HG03439 (cell line): ENCODE results near the gene AP1M2.
"Not testable (repeated sequence)": the region's sequence is repeated elsewhere in the genome, so short reads cannot be mapped to it uniquely, and the experiment has no call there.

ENCODE experiments used
- ATAC-seq: cut with Tn5 transposase; IDR thresholded peaks from one replicate; pipeline ENCODE4 v1.9.1; 2021; ENCODE audit warnings: mild to moderate bottlenecking, moderate library complexity; ENCODE audit not compliant: unreplicated experiment

Gene AP1M2

DNA sequence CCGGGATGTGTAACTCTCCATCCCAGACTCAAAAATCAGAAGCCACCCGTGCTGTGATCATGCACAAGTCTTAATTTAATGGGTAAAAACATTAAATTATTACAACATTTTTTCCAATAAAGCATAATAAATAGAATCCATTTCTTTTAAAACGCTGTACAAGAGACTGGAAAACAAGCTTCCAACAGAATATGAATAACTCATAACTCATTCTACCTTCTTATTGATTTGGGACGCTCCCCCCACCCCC is 20.8 kb downstream of the AP1M2 start:
- no peak for ATAC-seq

DNA sequence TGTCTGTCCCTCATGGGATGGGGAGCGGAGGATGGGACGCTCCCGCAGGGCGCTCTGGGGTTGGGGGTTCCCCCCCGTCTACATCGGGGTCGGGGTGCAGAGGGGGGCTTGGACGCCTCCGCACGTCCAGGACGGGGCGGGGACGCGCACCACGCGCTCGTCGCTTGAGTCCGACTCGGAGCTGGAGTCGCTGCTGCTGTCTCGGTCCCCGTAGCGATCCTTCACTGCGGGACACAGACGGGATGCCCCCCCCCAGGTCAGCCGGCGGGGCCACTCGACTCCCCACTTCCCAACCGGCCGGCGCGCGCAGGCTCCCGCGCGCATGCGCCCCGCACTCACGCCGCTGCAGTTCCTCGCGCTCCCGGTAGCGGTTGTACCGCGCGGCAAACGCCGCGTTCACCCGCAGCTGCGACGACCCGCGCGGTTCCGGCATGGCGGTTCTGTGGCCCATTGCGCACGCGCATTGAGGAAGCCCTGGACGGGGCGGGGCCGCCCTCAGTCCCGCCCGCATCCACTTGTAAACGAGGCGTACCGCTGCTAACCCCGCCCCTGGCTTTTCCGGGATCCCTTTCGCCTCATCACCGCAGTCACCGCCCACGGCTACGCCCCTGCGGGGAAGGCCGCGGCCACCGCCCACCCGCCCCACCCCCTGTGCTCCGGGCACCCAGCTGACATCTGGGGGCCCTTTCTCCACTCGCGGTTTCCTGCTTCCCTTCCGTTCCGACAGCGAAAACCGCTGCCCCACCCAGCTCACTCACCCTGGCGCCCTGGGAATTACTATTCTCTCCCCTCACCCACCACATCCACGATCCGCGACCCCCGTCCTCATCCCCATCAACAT is 21.3 kb downstream of the AP1M2 start, which contains the start of gene KRI1:
KRI1 (minus strand) TSS at position 444 of the 841 bp plus-strand sequence; CDS start at position 433, 11 bp downstream.
- peak; percentile 44 for ATAC-seq

DNA sequence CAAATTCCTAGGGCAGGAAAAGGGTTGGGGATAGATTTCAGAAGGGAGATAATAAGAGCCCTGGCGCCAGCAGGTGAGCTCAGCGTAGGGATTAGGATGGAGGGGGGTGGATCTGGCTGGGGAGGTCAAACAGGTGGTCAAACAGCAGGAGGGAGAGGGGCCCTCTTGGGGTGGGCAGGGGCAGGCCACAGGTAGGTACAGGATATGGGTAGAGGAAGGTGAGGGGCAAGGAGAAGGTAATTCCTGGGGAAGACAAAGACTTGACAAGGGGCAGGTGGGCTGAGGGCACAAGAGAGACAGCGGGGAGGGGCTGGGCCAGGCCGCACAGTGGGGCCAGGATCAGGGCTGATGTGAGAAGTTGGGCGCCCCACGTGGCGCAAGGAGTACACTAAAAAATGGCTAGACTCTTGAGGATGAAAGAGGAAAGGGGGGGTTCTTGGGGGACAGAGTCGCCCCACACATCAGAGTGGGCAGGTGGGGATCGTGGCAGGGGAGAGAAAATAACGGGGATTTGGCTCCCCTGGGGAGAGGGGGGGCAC is 22.0 kb downstream of the AP1M2 start:
- no peak for ATAC-seq

DNA sequence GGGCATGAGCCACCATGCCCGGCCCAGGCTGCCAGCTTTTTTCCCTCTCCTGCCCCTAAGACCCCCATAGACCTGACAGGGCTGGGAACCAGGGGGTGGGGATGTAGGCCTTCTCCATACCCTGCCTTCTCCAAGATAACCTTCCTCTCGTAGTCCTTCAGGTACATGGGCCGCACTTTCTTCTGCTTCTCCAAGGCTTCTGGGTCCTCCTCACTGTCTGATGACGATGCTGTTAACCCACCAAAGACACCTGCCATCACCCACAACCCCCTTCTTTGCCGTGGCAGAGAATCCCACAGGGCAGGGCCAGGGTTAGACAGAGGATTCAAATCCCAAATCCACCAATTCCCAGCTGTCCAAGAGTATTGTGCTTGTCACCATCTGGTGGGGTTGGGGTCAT is 24.5 kb downstream of the AP1M2 start:
- no peak for ATAC-seq

DNA sequence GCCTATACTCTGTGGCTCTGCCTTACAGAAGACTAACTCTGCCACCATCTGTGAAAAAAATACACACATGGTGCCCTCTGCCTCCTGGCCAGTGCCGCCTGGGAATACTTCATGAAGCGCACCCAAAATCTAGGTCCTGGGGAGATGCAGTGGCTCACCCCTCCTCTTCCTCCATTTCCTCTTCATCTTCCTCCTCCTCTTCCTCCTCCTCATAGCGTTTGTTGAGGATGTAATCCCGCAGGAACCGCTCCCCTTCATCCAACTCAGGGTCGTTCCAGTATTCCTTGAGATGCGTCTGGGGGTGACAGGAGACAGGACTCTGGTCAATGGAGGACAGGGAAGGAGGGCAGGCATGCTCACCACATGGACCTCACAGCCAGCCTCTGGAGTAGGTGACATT is 27.0 kb downstream of the AP1M2 start:
- ATAC-seq = no peak

DNA sequence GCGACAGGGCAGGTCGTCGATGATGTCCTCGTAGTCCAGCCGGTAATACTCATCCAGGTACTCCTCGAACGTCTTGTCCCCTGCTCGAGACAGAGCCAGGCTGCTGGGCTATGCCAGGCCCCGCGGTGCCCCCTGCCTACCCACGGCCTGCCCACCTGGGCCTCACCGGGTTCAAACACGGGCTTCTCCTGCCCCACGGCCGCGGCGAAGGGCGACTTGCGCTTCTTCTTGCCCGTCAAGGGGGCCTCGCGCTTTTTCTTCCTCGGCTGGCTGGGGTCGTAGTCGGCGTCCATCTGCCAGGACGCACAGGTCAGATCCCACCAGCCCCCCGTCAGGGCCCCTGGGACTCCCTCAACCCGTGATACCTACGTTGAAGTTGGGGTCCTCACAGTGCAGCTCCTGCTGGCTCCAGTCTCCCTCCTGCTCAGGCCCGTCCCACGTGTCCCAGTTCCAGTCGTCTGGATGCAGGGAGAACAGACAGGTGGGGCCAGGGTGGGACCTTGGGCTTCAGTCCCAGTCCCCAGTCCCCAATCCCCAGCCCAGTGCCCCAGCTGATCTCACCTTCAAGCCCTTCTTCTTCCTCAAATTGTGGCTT is 29.4 kb downstream of the AP1M2 start:
- ATAC-seq = no peak

DNA sequence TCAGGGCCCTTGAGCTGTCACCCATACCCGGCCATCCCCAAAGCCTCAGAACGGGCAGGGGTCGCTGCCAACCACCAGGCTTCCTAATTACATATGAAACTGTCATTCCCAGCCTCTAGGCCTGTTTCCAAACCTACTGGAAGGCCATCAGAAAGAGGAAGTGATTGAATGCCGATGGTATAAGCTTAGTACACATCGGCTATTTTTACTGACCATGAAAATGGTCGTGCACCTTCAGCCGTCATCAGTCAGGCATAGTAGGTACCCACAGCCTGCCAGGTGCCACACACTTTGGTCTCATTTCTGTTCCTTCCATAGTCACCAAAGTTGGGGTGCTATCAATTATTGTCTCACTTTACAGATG is 31.5 kb downstream of the AP1M2 start:
- no peak for ATAC-seq

DNA sequence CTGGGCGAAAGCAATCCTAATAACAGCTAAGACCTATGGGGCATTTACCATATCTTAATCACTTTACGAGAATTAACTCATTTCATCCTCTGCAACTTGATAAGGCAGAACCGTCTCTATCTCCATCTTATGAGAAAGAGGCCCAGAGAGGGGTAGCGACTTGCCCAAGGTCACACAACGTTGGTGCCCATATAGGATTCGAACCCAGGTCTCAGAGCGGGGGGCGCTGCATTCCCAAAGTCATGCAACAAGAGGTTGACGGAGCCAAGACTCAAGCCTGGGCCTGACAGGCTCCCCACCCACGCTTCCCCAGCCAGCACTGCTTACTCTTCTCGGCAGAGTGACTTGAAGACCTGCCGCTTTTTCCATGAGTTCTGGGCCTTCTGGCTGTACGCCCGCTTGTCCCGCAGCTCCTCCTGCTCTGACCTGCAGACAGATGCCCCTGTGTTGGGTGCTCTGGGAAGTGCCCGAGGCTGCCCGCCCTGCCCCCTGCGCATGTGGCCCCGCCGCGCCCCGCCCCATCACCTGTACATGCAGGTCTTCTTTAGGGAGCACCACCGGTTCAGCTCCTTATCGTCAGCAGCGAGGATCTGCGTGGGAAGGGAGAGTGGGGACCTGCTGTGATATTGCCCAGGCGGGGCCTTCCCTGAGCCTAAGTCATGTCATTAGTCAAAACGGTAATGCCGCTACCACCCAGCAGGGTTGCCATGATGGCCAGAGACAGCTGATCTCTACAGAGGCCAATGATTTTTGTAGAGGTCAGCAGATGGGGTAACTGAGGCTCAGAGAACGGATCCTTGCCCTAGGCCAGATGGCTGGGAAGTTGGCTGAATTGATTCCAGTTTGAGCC is 32.1 kb downstream of the AP1M2 start:
- ATAC-seq = no peak

DNA sequence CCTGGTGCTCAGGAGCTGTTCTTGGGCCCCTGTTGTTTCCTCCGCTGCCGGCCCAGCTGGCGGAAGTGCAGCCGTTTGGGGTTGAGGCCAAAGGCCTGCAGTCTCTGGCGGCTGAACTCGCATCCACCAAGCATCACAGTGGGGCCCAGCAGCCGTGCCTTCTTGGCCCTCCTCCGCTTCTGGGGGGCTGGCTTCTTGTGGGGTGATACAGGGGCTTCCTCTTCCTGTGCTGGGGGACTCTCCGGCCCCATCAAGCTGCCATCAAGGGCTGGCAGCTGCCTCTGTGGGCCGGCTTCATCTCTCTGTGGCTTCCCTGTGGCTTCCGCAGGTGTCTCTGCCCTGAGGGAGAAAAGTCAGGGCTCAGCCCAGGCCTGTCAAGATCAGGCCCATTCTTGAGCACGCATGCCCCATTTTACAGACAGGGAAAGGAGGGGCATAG is 33.1 kb downstream of the AP1M2 start:
- ATAC-seq = no peak

DNA sequence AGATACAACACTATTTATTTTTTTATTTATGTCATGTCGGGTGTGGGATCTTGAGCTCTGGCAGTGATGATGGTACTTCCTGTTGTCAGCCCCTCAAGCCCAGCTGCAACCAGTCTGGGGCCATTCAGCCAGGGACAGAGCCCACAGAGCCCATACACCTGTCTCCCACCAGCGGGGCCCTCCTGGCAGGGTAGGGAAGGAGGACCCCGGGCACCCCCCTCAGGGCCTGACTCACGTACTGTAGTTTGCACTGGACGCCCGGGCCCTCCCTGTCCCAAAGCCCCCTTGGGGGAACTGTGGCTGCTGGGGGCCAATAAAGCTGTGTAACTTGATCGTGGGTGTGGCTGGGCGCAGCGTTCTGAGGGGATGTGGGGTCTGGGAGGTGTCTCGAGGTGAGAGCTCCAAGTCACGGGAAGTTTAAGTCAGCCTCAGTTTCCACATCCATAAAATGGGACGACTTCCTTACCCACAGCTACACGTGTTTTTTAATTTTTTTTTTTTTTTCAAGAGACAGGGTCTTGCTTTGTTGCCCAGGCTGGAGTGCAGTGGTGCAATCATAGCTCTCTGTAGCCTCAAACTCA is 33.9 kb downstream of the AP1M2 start:
- no peak for ATAC-seq

DNA sequence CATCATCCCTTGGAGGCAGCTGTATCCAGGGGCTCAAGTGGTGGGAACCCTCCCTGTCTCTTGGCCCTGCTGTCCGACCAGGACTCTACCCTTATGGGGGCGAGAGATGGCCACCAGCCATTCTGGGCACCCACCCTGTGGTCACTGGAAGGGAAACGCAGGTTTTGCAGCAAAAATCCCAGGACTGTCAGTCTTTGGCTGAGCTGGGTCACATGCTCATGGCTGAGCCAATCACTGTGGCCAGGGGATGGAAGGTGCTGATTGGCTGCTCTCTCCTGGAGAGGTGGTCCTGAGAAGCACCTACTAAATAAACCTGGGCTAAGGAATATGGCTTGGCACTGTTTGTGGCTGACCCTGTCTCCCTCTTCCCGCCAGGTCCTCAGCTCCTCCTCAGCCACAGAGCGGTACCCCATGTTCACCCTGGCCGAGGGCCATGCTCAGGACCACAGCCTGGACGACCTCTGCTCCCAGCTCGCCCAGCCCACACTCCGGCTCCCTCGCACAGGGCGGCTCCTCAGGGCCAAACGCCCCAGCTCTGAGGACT is 34.5 kb downstream of the AP1M2 start:
- no peak for ATAC-seq

DNA sequence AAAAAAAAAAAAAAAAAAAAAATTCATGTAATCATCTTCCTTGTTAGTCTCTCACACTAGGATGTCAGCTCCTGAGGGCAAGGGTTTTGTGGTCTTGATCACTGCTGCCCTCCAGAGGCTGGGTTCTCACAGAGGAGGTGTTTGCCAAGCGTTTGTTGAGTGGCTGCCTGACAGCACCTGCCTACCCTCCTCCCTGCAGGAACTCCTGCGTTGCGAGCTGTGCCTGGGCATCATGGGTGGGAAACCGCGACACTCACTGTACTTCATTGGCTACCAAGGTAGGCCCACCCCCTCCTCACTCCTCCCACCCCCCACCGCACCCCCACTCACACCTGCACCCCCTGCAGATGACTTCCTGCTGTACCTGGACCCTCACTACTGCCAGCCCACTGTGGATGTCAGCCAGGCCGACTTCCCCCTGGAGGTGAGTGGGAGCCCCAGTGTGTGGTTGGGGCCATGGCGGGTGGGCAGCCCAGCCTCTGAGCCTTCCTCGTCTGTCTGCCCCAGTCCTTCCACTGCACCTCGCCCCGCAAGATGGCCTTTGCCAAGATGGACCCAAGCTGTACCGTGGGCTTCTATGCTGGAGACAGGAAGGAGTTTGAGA is 35.3 kb downstream of the AP1M2 start:
- ATAC-seq = no peak

DNA sequence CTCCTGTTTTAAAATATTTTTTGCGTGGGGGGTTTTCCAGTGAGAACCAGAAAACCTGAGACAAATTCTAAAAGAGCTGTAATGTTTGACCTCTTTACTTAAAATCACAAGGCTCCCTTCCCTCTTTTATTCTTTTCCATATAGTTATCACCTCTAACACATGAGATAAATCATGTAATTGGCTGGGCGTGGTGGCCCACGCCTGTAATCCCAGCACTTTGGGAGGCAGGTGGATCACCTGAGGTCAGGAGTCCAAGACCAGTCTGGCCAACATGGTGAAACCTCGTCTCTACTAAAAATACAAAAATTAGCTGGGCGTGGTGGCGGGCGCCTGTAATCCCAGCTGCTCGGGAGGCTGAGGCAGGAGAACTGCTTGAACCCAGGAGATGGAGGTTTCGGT is 36.1 kb downstream of the AP1M2 start:
- ATAC-seq = not testable (repeated sequence)

DNA sequence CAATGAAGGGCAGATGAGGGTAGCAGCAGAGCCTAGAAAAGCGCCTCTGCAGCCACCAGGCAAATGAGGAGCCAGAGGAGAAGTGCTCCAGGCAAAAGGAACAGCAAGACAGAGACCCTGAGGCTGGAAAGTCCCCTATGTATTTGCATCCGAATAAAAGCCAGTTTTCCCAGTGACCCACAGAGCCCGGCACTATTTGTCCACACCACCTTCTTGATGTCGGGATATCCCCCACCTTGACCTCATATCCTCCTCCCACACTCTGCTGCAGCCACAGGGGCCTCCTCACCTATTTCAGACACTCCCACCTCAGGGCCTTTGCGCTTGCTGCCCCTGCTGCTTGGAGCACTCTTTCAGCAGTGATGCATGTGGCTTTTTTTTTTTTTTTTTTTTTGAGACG is 36.8 kb downstream of the AP1M2 start:
- ATAC-seq = no peak

DNA sequence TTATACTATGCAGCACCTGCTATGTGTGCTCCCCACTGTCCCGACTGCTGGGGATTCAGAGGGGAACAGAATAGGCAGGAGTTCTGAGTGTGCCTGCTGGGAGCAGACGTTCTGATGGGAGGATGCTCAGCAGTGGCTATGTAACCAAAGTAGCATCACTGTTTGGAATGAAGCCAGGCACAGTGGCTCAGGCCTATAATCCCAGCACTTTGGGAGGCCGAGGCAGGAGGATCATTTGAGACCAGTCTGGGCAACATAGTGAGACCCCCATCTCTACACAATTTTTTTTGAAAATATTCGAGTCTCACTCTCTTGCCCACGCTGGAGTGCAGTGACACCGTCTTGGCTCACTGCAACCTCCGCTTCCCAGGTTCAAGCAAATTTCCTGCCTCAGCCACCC is 37.4 kb downstream of the AP1M2 start:
- ATAC-seq = no peak

DNA sequence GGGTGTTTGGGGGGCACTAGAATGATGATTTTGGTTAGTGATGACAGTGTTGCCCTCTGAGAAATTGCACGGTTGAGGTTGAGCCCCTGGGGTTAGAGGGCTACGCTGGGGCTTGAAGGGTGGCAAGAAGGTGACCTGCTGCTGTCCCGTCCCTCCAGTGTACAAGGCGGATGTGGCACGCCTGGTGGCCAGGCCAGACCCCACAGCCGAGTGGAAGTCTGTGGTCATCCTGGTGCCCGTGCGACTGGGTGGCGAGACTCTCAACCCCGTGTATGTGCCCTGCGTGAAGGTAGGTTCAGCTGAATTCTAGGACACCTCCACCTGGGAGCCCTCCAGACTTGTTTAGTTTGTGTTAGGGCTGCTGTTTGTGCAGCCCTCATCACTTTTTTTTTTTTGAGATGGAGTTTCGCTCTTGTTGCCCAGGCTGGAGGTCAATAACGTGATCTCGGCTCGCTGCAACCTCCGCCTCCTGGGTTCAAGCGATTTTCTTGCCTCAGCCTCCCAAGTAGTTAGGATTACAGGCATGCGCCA is 38.3 kb downstream of the AP1M2 start:
- no peak for ATAC-seq

DNA sequence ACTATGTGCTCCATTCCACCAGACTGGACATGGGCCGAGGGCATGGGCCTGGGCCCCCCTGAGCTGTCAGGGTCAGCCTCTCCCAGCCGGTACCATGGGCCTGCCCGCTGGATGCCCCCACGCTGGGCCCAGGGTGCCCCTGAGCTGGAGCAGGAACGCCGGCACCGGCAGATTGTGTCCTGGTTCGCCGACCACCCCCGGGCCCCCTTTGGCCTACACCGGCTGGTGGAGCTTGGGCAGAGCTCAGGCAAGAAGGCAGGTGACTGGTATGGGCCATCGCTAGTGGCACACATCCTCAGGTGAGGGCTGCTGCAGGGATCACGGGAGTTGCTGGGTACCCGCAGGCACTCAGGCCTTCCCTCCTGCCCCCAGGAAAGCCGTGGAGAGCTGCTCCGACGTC is 40.3 kb downstream of the AP1M2 start:
- ATAC-seq = no peak

DNA sequence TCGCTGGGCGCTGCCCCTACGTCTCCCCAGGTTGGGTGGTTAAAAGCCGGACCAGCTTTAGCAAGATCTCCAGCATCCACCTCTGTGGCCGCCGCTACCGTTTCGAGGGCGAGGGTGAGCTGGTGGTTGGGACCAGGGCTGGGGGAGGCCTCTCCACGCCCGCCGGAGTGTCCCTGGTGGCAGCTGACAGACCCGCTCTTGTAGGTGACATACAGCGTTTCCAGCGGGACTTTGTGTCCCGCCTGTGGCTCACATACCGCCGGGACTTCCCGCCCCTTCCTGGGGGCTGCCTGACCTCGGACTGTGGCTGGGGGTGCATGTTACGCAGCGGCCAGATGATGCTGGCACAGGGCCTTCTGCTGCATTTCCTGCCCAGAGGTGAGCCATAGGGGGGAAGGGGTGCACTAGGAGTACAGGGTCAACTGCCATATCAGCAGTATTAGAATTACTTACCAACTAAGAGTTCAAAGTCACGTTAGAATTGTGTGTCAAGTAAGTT is 42.3 kb downstream of the AP1M2 start:
- no peak for ATAC-seq

DNA sequence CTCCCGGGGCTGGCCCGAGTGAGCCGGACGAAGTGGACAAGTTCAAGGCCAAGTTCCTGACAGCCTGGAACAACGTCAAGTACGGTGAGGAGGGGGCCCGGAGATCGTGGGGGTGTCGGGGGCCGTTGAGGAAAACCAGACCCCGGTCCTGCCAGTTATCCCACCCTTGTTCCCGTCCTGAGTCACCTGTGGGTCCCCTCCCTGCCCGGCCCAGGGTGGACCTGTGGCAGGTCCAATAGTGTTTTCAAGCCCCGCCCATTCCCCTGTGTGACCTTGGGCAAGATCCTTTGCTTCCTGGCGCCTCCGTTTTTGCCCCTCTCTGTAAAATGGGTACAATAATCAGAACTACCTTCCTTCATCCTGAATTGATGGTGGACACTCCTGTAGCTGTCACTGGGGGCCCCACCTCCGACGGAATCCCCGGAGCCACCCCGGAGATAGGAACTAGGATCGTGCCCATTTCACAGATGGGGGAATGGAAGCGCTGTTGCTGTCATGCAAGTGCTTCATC is 42.8 kb downstream of the AP1M2 start:
- peak; percentile 14 for ATAC-seq
